PC-3 (cell line): Measurements from ENCODE around the gene ZNF682. TPM values are rescaled to one million over a fixed set of nuclear protein-coding genes. Genes with fewer than 3 reads are reported as not detected.
A peak's percentile ranks its signal among the peaks of the same experiment; 100 is the strongest.
"Not testable (repeated sequence)": the region's sequence is repeated elsewhere in the genome, so short reads cannot be mapped to it uniquely, and the experiment has no call there.

Source experiments
- ATAC-seq: fragments of 200-7000 bp; cut with Tn5 transposase; 2 replicates; pipeline ENCODE4 v1.9.1; 2020; ENCODE audit warnings: mild to moderate bottlenecking, moderate library complexity
- BruUV-seq: library from RNA; stranded (reverse); fragments of 400-500 nt; replicated peaks from 2 replicates; lab custom pipeline; 2021; lab: Mats Ljungman, UMichigan
- CTCF ChIA-PET: fragments of 300-600 bp; sonication (Branson Sonifier 250); formaldehyde crosslinking; loops from one replicate; lab custom pipeline; 2022; ENCODE audit warnings: antibody characterized with exemption; lab: Charles Lee
- POLR2A ChIA-PET: fragments of 300-600 bp; sonication (Branson Sonifier 250); formaldehyde crosslinking; loops from one replicate; lab custom pipeline; 2022; ENCODE audit warnings: antibody characterized with exemption; ENCODE audit not compliant: unreplicated experiment; lab: Charles Lee
- DNase-seq: peaks from one replicate; pipeline ENCODE4 v3.0.0-alpha.2; 2015
- H2AFZ ChIP-seq: fragments of 300-600 bp; sonication (generic); 2 replicates; pipeline ENCODE4 v1.6.0; 2016; ENCODE audit warnings: antibody characterized with exemption, low read length
- H3F3A ChIP-seq: fragments of 300-600 bp; sonication (generic); one replicate; pipeline ENCODE4 v1.6.0; 2017; ENCODE audit warnings: antibody characterized with exemption, low read length, control low read depth, mild to moderate bottlenecking; ENCODE audit not compliant: unreplicated experiment
- H3K27ac ChIP-seq: fragments of 300-600 bp; sonication (generic); 2 replicates; pipeline ENCODE4 v1.5.1; 2016; ENCODE audit warnings: mild to moderate bottlenecking, low read length
- H3K27me3 ChIP-seq: fragments of 300-600 bp; sonication (generic); 2 replicates; pipeline ENCODE4 v1.6.1; 2016; ENCODE audit warnings: low read length, mixed read lengths
- H3K36me3 ChIP-seq: fragments of 300-600 bp; sonication (generic); 2 replicates; pipeline ENCODE4 v1.6.1; 2016; ENCODE audit warnings: low read depth, mixed run types, low read length, mixed read lengths
- H3K4me1 ChIP-seq: fragments of 300-600 bp; sonication (generic); 2 replicates; pipeline ENCODE4 v1.5.1; 2016; ENCODE audit warnings: low read length; ENCODE audit not compliant: insufficient read depth
- H3K4me2 ChIP-seq: fragments of 300-600 bp; sonication (generic); 2 replicates; pipeline ENCODE4 v1.6.0; 2016; ENCODE audit warnings: low read length
- H3K4me3 ChIP-seq: fragments of 300-600 bp; sonication (generic); 2 replicates; pipeline ENCODE4 v1.5.1; 2016; ENCODE audit warnings: mild to moderate bottlenecking, low read length, mixed read lengths
- H3K79me2 ChIP-seq: fragments of 300-600 bp; sonication (generic); 2 replicates; pipeline ENCODE4 v1.6.1; 2017; ENCODE audit warnings: low read length, mixed read lengths
- H3K9ac ChIP-seq: fragments of 300-600 bp; sonication (generic); 2 replicates; pipeline ENCODE4 v1.6.0; 2016; ENCODE audit warnings: mild to moderate bottlenecking, low read length
- H3K9me2 ChIP-seq: fragments of 300-600 bp; sonication (generic); replicated peaks from 2 replicates; pipeline ENCODE4 v1.6.1; 2016; ENCODE audit warnings: mixed run types, low read length, mixed read lengths
- H3K9me3 ChIP-seq: fragments of 300-600 bp; sonication (generic); 2 replicates; pipeline ENCODE4 v1.6.1; 2016; ENCODE audit warnings: low read length, mixed read lengths
- H4K20me1 ChIP-seq: fragments of 300-600 bp; sonication (generic); 2 replicates; pipeline ENCODE4 v1.6.1; 2016; ENCODE audit warnings: low read length, mixed read lengths
- CTCF ChIP-seq: fragments of 300-600 bp; sonication (generic); conservative IDR thresholded peaks from 2 replicates; pipeline ENCODE4 v1.5.1; 2017; ENCODE audit warnings: antibody characterized with exemption, low read depth, mild to moderate bottlenecking, low read length
- EZH2 ChIP-seq: fragments of 300-600 bp; sonication (generic); IDR thresholded peaks from one replicate; pipeline ENCODE4 v1.6.1; 2017; ENCODE audit warnings: antibody characterized with exemption, mild to moderate bottlenecking, low read length; ENCODE audit not compliant: unreplicated experiment
- EZH2phosphoT487 ChIP-seq: fragments of 300-600 bp; sonication (generic); IDR thresholded peaks from 2 replicates; pipeline ENCODE4 v1.6.1; 2018; ENCODE audit warnings: mild to moderate bottlenecking, antibody characterized with exemption, low read length, borderline replicate concordance
- intact Hi-C: fragments of 100-400 bp; cut with micrococcal nuclease; formaldehyde crosslinking; loops from 2 replicates; pipeline ENCODE4 v1.9.0; 2023
- total RNA-seq: library from RNA; depleted of rRNA; stranded (reverse); fragments of >200 nt; gene quantifications from 2 replicates; pipeline ENCODE4 v1.2.3, GENCODE V29; 2014

ZNF682 gene
- total RNA-seq, 1 experiment from 2014 or later, result 3.5 TPM

- no TSS peak for BruUV-seq
- no peak overlapping the region for H3K9ac ChIP-seq
- DNase-seq, result no peak
- no peak for TF ChIP-seq EZH2
- no peak for TF ChIP-seq EZH2phosphoT487
- TF ChIP-seq CTCF, result no peak
- no peak overlapping the region for H3K4me2 ChIP-seq
- ChIA-PET POLR2A (no interaction called here), CTCF (no interaction called here)
- H4K20me1 ChIP-seq, result no peaks in the 10 kb centered on the region
- no peaks in the 10 kb centered on the region for H3K9me2 ChIP-seq
- H3K27ac ChIP-seq, result no peak overlapping the region
- H3K27me3 ChIP-seq, result no peaks in the 10 kb centered on the region
- peaks cover 25% of the 10 kb centered on the region for H3K36me3 ChIP-seq
- ATAC-seq, result no peak
- no peaks in the 10 kb centered on the region for H3K4me1 ChIP-seq
- no peak overlapping the region for H3K4me3 ChIP-seq
- H3K9me3 ChIP-seq, result peaks cover 62% of the 10 kb centered on the region
- H3K79me2 ChIP-seq, result no peaks in the 10 kb centered on the region
- intact Hi-C loops, result no loop called here
- H3F3A ChIP-seq, result no peaks in the 10 kb centered on the region
- H2AFZ ChIP-seq, result no peak overlapping the region
Measured at GRCh38 chr19:20005741-20006140, 33.6 kb downstream of the ZNF682 start.

- Histone ChIP-seq H3K27me3 (no peaks in the 10 kb centered on the region), H3F3A (no peaks in the 10 kb centered on the region), H3K9me2 (no peaks in the 10 kb centered on the region), H3K36me3 (no peaks in the 10 kb centered on the region), H2AFZ (no peak overlapping the region), H3K79me2 (no peaks in the 10 kb centered on the region), H3K4me1 (no peaks in the 10 kb centered on the region), H3K4me3 (no peak overlapping the region), H4K20me1 (no peaks in the 10 kb centered on the region), H3K9me3 (peaks cover 10% of the 10 kb centered on the region; the same call in 1 of the 2 replicates), H3K27ac (no peak overlapping the region), H3K4me2 (no peak overlapping the region), H3K9ac (no peak overlapping the region)
- TF ChIP-seq EZH2phosphoT487, result no peak
- no peak for TF ChIP-seq EZH2
- TF ChIP-seq CTCF, result peak; percentile 32
- no TSS peak for BruUV-seq
- POLR2A ChIA-PET, result no interaction called here
- ATAC-seq (no peak), DNase-seq (no peak)
- intact Hi-C loops, result no loop called here
- CTCF ChIA-PET, result no interaction called here
Measured at GRCh38 chr19:19997656-19998268, 41.5 kb downstream of the ZNF682 start.

GRCh38 chr19:19966862-19967261 lies 72.4 kb downstream of the ZNF682 start:
- DNase-seq, result no peak
- Histone ChIP-seq H3K27ac (no peak overlapping the region), H3K9me2 (no peaks in the 10 kb centered on the region), H3F3A (no peaks in the 10 kb centered on the region), H3K4me1 (no peaks in the 10 kb centered on the region), H3K4me2 (no peak overlapping the region), H4K20me1 (no peaks in the 10 kb centered on the region), H3K9ac (no peak overlapping the region), H3K27me3 (no peaks in the 10 kb centered on the region), H3K79me2 (no peaks in the 10 kb centered on the region), H2AFZ (no peak overlapping the region), H3K4me3 (no peak overlapping the region), H3K9me3 (peaks cover 11% of the 10 kb centered on the region; the same call in 1 of the 2 replicates), H3K36me3 (no peaks in the 10 kb centered on the region; the same call in 1 of the 2 replicates)
- ChIA-PET CTCF (no interaction called here), POLR2A (no interaction called here)
- TF ChIP-seq CTCF (no peak), EZH2phosphoT487 (no peak), EZH2 (no peak)
- intact Hi-C loops, result no loop called here
- no TSS peak for BruUV-seq
- no peak for ATAC-seq

- H3K27me3 ChIP-seq, BruUV-seq, H2AFZ ChIP-seq, H3K79me2 ChIP-seq, DNase-seq, H3F3A ChIP-seq, H3K9ac ChIP-seq, H3K27ac ChIP-seq, CTCF ChIA-PET, H3K4me2 ChIP-seq, H4K20me1 ChIP-seq, H3K4me3 ChIP-seq, POLR2A ChIA-PET, H3K36me3 ChIP-seq, H3K4me1 ChIP-seq, intact Hi-C loops, ATAC-seq, H3K9me2 ChIP-seq: not testable (repeated sequence)
- H3K9me3 ChIP-seq, result peaks cover 11% of the 10 kb centered on the region; the same call in 1 of the 2 replicates
Measured at GRCh38 chr19:19966126-19966525, 73.2 kb downstream of the ZNF682 start.
